Vagina (tissue), 2 donors: Measurements from ENCODE around the gene ZNF124. TPM values are rescaled to one million over a fixed set of nuclear protein-coding genes. Genes with fewer than 3 reads are reported as not detected.
"Not testable (repeated sequence)": the region's sequence is repeated elsewhere in the genome, so short reads cannot be mapped to it uniquely, and the experiment has no call there.

ENCODE experiments used
- DNase-seq, 2 donors: peaks; one replicate each; pipeline ENCODE4 v3.0.0-alpha.2; 2017; ENCODE audit errors: extremely low spot score in 2 of 2
- H3K27ac ChIP-seq: fragments of 200-600 bp; sonication (generic); one replicate; pipeline ENCODE4 v1.5.1; 2019
- H3K27me3 ChIP-seq: fragments of 200-600 bp; sonication (generic); one replicate; pipeline ENCODE4 v1.5.1; 2019
- H3K36me3 ChIP-seq, 2 donors: fragments of 200-600 bp; sonication (generic); one replicate each; pipeline ENCODE4 v1.5.1; 2017 to 2019
- H3K4me1 ChIP-seq: fragments of 200-600 bp; sonication (generic); one replicate; pipeline ENCODE4 v1.5.1; 2019
- H3K4me3 ChIP-seq, 2 donors: fragments of 200-600 bp; sonication (generic); 1 replicate in 1 of 2; 2 replicates in 1 of 2; pipeline ENCODE4 v1.5.1; 2016 to 2019
- H3K9me3 ChIP-seq: fragments of 200-600 bp; sonication (generic); one replicate; pipeline ENCODE4 v1.5.1; 2019
- POLR2A ChIP-seq, 2 donors: fragments of 450-650 bp; IDR thresholded peaks; one replicate each; pipeline ENCODE4 v1.6.1; 2017; ENCODE audit warnings: antibody characterized with exemption in 2 of 2, mild to moderate bottlenecking in 2 of 2, moderate library complexity in 2 of 2
- POLR2AphosphoS5 ChIP-seq, 2 donors: sonication (generic); formaldehyde crosslinking; IDR thresholded peaks; one replicate each; pipeline ENCODE4 v1.9.0; 2017; ENCODE audit warnings: antibody characterized with exemption in 2 of 2, mild to moderate bottlenecking in 2 of 2, low read depth in 1 of 2; ENCODE audit not compliant: insufficient read depth in 1 of 2
- intact Hi-C: fragments of 100-400 bp; cut with DNase I; formaldehyde crosslinking; loops from one replicate; pipeline ENCODE4 v1.15.1; 2023
- total RNA-seq: library from RNA; depleted of rRNA; stranded (reverse); fragments of >200 nt; gene quantifications from one replicate; pipeline ENCODE4 v1.2.3, GENCODE V29; 2016
- TF ChIP-seq, protein P1 (sequence below), 3 experiments: fragments of 450-650 bp in 2 of 3; fragments of 200-600 bp in 1 of 3; sonication (generic) in 1 of 3; IDR thresholded peaks; one replicate each; pipeline ENCODE4 v1.5.1; 2017 to 2019; ENCODE audit warnings: antibody characterized with exemption in 3 of 3, mild to moderate bottlenecking in 2 of 3, moderate library complexity in 2 of 3

ZNF124 gene
- total RNA-seq, 1 donor from 2014 or later: 39.3 TPM

GRCh38 chr1:247121382-247121781 is 50.4 kb downstream of the ZNF124 start:
- no peaks in the 10 kb centered on the region for H3K9me3 ChIP-seq
- DNase-seq: no peak
- H3K36me3 ChIP-seq: no peaks in the 10 kb centered on the region
- no peak overlapping the region for H3K27ac ChIP-seq
- intact Hi-C loops: no loop called here
- no peak overlapping the region for H3K4me3 ChIP-seq
- no peak for TF ChIP-seq POLR2AphosphoS5 (IDR thresholded peaks at IDR 0.05; ENCODE audit: insufficient read depth in 1 of 2, low read depth in 1 of 2)
- TF ChIP-seq POLR2A (IDR thresholded peaks at IDR 0.05): no peak
- TF ChIP-seq, protein P1, sequence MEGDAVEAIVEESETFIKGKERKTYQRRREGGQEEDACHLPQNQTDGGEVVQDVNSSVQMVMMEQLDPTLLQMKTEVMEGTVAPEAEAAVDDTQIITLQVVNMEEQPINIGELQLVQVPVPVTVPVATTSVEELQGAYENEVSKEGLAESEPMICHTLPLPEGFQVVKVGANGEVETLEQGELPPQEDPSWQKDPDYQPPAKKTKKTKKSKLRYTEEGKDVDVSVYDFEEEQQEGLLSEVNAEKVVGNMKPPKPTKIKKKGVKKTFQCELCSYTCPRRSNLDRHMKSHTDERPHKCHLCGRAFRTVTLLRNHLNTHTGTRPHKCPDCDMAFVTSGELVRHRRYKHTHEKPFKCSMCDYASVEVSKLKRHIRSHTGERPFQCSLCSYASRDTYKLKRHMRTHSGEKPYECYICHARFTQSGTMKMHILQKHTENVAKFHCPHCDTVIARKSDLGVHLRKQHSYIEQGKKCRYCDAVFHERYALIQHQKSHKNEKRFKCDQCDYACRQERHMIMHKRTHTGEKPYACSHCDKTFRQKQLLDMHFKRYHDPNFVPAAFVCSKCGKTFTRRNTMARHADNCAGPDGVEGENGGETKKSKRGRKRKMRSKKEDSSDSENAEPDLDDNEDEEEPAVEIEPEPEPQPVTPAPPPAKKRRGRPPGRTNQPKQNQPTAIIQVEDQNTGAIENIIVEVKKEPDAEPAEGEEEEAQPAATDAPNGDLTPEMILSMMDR (IDR thresholded peaks at IDR 0.05): no peak
- H3K4me1 ChIP-seq: no peaks in the 10 kb centered on the region
- H3K27me3 ChIP-seq: no peaks in the 10 kb centered on the region

GRCh38 chr1:247120408-247120668 is 51.5 kb downstream of the ZNF124 start:
- H3K4me3 ChIP-seq, H3K27ac ChIP-seq, DNase-seq, H3K36me3 ChIP-seq, intact Hi-C loops, H3K9me3 ChIP-seq, H3K27me3 ChIP-seq, H3K4me1 ChIP-seq: not testable (repeated sequence)

DNA sequence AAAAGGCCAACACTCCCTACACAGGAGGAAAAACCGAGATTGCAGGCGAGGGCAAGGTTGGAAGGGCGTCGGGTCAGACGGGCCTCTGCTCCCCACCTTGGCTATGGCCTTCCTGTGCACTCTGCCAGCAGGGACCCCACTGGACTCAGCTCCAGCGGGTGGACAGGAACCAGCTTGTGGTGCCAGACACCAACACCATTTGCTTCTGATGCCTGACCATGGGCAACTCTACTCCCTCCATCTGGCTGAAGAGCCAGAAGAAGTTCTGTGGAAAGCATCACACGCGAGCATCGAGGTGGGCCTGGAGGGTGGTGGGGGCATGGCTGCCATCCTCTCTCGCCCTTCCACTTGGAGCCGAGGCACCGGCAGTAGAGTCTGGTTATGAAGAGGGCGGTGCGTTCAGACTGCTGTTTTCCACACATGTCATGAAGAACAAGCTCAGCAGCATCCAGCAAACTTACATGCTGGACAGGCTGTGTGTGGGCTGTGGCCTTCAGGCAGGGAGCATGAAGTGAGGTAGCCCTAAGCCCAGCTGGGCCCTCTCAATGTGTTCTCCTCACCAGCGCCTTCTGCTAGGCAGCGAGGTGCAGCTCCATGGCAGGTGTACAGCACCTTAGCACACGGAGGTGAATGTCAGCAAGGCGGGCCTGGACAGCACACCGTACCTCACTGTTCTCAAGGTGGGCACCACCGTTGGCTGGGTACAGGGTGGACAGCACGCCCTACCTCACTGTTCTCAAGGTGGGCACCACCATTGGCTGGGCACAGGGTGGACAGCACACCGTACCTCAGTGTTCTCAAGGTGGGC is 52.0 kb downstream of the ZNF124 start:
- no peak overlapping the region for H3K4me3 ChIP-seq
- intact Hi-C loops: no loop called here
- H3K4me1 ChIP-seq: no peaks in the 10 kb centered on the region
- no peaks in the 10 kb centered on the region for H3K36me3 ChIP-seq
- TF ChIP-seq, protein P1 (IDR thresholded peaks at IDR 0.05): no peak
- TF ChIP-seq POLR2A (IDR thresholded peaks at IDR 0.05) (no peak), POLR2AphosphoS5 (IDR thresholded peaks at IDR 0.05; ENCODE audit: insufficient read depth in 1 of 2, low read depth in 1 of 2) (no peak)
- H3K9me3 ChIP-seq: no peaks in the 10 kb centered on the region
- H3K27ac ChIP-seq: no peak overlapping the region
- DNase-seq: no peak
- H3K27me3 ChIP-seq: no peaks in the 10 kb centered on the region

DNA sequence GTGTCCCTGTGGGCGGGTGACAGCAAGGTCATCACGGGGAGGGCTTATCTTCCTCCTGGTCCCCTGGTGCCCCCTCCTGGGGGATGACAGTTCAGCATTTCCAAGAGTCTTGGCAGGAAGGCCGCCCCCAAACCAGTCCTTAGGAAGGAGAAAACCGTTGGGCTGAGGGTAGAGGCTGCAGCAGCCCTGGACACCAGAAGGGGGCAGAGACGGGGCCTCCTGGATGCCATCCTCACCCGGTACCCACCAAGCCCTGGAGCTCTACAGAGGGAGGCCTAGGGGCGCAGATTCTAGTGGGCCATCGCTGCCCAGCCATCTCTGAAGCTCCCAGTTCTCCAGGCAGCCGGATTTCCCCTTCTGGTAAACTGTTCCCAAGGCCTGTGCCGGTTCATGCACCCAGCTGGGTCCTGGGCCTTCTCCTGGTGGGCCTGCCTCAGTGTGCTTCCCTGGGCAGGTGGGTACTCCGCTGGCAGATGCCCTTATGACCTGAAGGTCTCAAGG is 52.8 kb downstream of the ZNF124 start:
- no peaks in the 10 kb centered on the region for H3K4me1 ChIP-seq

DNA sequence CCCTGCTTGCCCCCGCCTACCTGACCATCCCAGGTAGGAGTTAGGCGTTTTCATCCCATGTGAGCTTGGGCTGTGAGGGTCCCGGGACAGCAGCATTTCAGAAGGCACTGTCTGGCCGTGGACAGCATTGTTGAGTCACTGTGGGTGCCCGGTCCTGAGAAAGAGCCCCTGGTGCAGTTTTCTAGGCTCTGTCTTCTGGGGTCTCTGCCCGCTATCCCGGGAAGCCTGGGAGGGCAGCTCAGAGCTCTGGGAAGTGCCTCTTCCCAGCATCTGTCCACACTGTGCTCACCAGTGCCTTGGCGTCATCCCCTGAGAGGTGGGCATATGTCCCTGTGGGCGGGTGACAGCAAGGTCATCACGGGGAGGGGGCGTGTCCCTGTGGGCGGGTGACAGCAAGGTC is 56.3 kb downstream of the ZNF124 start:
- no peak for DNase-seq
- intact Hi-C loops: no loop called here
- TF ChIP-seq, protein P1 (IDR thresholded peaks at IDR 0.05): no peak
- no peak for TF ChIP-seq POLR2AphosphoS5 (IDR thresholded peaks at IDR 0.05; ENCODE audit: insufficient read depth in 1 of 2, low read depth in 1 of 2)
- no peak for TF ChIP-seq POLR2A (IDR thresholded peaks at IDR 0.05)
- Histone ChIP-seq H3K9me3 (no peaks in the 10 kb centered on the region), H3K27ac (no peak overlapping the region), H3K36me3 (no peaks in the 10 kb centered on the region), H3K4me3 (no peak overlapping the region), H3K4me1 (peaks cover 18% of the 10 kb centered on the region), H3K27me3 (no peaks in the 10 kb centered on the region)

More for the DNA sequence above, 52.8 kb downstream of the ZNF124 start:
- H3K9me3 ChIP-seq: no peaks in the 10 kb centered on the region
- H3K4me3 ChIP-seq: no peak overlapping the region
- no peaks in the 10 kb centered on the region for H3K27me3 ChIP-seq
- no peak overlapping the region for H3K27ac ChIP-seq
- no peak for TF ChIP-seq POLR2AphosphoS5 (IDR thresholded peaks at IDR 0.05; ENCODE audit: insufficient read depth in 1 of 2, low read depth in 1 of 2)
- TF ChIP-seq, protein P1 (IDR thresholded peaks at IDR 0.05): no peak
- TF ChIP-seq POLR2A (IDR thresholded peaks at IDR 0.05): no peak
- intact Hi-C loops: no loop called here
- no peaks in the 10 kb centered on the region for H3K36me3 ChIP-seq
- no peak for DNase-seq
